ENCODE measurements around the gene NCEH1. TPM values are rescaled to one million over a fixed set of nuclear protein-coding genes. Genes with fewer than 3 reads are reported as not detected.

The NCEH1 gene
- polyA plus RNA-seq, 1 of the 3 experiments (the other 2 are of a cell fraction), result 7.5 TPM

DNA sequence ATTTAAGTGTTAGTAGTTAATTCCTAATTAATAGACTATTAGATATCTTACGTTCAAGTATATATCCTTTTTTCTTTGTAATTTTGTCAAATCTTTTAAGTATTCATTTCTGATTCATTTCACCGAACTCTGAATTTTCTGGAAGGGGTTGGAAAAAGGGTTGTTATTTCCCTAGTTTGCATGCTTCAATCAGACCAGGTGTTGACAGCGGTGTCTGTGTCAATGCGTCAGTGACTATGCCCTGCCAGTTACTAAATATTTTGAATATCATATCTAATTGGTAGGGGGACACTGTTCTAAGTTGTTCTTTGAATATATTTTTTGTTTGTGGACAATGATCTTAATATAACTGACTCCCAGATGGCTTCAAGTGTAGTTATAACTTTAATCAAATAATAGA, 124.9 kb downstream of the NCEH1 start:
- Histone ChIP-seq H3K4me1 (ENCODE audit: control insufficient read depth in 1 of 2, insufficient read depth in 2 of 2, low read depth in 1 of 2, low read length in 1 of 2) (no peaks in the 10 kb centered on the region), H3K9me3 (no peaks in the 10 kb centered on the region), H2AFZ (ENCODE audit: low read depth) (no peak overlapping the region), H3K9ac (no peak overlapping the region), H3F3A (replicated peaks; ENCODE audit: insufficient read depth) (no peaks in the 10 kb centered on the region), H3K27me3 (ENCODE audit: insufficient read depth) (no peaks in the 10 kb centered on the region), H3K4me2 (no peak overlapping the region), H3K79me2 (ENCODE audit: insufficient read depth) (no peaks in the 10 kb centered on the region), H3K27ac (ENCODE audit: low read depth in 2 of 2, low read length in 1 of 2) (no peak overlapping the region), H3K9me2 (no peaks in the 10 kb centered on the region), H4K20me1 (ENCODE audit: insufficient read depth) (no peaks in the 10 kb centered on the region), H3K36me3 (replicated peaks in 1 of 2; ENCODE audit: control insufficient read depth in 1 of 2, insufficient read depth in 2 of 2, low read length in 1 of 2) (no peaks in the 10 kb centered on the region), H3K4me3 (ENCODE audit: low read depth in 2 of 2, low read length in 1 of 2) (no peak overlapping the region)
- POLR2A ChIA-PET, result no interaction called here
- TF ChIP-seq RCOR1 (IDR thresholded peaks at IDR 0.05; ENCODE audit: low read length) (no peak), YY1 (IDR thresholded peaks at IDR 0.05; ENCODE audit: low read depth) (no peak), ELF1 (IDR thresholded peaks at IDR 0.05) (no peak), EZH2phosphoT487 (IDR thresholded peaks at IDR 0.05; ENCODE audit: borderline replicate concordance, low read depth) (no peak), JUND (IDR thresholded peaks at IDR 0.05) (no peak), TEAD4 (IDR thresholded peaks at IDR 0.05; ENCODE audit: borderline replicate concordance, insufficient read depth) (no peak), NFIC (IDR thresholded peaks at IDR 0.05; ENCODE audit: borderline replicate concordance) (no peak)
- TF ChIP-seq, protein P1, sequence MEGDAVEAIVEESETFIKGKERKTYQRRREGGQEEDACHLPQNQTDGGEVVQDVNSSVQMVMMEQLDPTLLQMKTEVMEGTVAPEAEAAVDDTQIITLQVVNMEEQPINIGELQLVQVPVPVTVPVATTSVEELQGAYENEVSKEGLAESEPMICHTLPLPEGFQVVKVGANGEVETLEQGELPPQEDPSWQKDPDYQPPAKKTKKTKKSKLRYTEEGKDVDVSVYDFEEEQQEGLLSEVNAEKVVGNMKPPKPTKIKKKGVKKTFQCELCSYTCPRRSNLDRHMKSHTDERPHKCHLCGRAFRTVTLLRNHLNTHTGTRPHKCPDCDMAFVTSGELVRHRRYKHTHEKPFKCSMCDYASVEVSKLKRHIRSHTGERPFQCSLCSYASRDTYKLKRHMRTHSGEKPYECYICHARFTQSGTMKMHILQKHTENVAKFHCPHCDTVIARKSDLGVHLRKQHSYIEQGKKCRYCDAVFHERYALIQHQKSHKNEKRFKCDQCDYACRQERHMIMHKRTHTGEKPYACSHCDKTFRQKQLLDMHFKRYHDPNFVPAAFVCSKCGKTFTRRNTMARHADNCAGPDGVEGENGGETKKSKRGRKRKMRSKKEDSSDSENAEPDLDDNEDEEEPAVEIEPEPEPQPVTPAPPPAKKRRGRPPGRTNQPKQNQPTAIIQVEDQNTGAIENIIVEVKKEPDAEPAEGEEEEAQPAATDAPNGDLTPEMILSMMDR (IDR thresholded peaks at IDR 0.05), result no peak
- no peak for DNase-seq
- CTCF ChIA-PET, result no interaction called here
- 88% methylated on average over 4 of the region's 4 CpGs for WGBS (ENCODE audit: low lambda C conversion rate)

DNA sequence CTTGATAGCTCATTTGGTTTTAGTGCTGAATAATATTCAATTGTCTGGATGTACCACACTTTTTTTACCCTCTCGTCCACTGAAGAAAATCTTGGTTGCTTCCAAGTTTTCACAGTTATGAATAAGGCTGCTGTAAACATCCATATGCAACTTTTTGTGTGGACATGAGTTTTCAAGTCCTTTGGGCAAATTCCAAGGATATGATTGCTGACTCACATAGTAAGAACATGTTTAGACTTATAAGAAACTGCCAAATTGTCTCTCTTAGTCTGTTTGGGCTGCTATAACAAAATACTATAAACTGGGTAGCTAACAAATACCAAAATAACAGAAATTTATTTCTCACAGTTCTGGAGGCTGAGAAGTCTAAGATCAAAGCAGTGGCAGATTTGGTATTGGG, 128.2 kb downstream of the NCEH1 start:
- TF ChIP-seq, protein P2, sequence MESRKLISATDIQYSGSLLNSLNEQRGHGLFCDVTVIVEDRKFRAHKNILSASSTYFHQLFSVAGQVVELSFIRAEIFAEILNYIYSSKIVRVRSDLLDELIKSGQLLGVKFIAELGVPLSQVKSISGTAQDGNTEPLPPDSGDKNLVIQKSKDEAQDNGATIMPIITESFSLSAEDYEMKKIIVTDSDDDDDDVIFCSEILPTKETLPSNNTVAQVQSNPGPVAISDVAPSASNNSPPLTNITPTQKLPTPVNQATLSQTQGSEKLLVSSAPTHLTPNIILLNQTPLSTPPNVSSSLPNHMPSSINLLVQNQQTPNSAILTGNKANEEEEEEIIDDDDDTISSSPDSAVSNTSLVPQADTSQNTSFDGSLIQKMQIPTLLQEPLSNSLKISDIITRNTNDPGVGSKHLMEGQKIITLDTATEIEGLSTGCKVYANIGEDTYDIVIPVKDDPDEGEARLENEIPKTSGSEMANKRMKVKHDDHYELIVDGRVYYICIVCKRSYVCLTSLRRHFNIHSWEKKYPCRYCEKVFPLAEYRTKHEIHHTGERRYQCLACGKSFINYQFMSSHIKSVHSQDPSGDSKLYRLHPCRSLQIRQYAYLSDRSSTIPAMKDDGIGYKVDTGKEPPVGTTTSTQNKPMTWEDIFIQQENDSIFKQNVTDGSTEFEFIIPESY (IDR thresholded peaks at IDR 0.05; ENCODE audit: borderline replicate concordance, low read depth), result no peak
- Histone ChIP-seq H3K9me3 (no peaks in the 10 kb centered on the region), H3K4me1 (ENCODE audit: control insufficient read depth in 1 of 2, insufficient read depth in 2 of 2, low read depth in 1 of 2, low read length in 1 of 2) (no peaks in the 10 kb centered on the region), H3F3A (replicated peaks; ENCODE audit: insufficient read depth) (no peaks in the 10 kb centered on the region), H3K9ac (no peak overlapping the region), H3K27ac (ENCODE audit: low read depth in 2 of 2, low read length in 1 of 2) (no peak overlapping the region), H3K27me3 (ENCODE audit: insufficient read depth) (no peaks in the 10 kb centered on the region), H3K36me3 (replicated peaks in 1 of 2; ENCODE audit: control insufficient read depth in 1 of 2, insufficient read depth in 2 of 2, low read length in 1 of 2) (no peaks in the 10 kb centered on the region), H3K4me3 (ENCODE audit: low read depth in 2 of 2, low read length in 1 of 2) (no peak overlapping the region), H3K79me2 (ENCODE audit: insufficient read depth) (no peaks in the 10 kb centered on the region), H2AFZ (ENCODE audit: low read depth) (no peak overlapping the region), H4K20me1 (ENCODE audit: insufficient read depth) (no peaks in the 10 kb centered on the region), H3K4me2 (no peak overlapping the region), H3K9me2 (no peaks in the 10 kb centered on the region)
- ChIA-PET POLR2A (no interaction called here), CTCF (interaction anchor here (0.6 kb wide), 1 partner anchor 44 kb away, joined by 3 read pairs; no protein-coding TSS in a partner anchor)
- WGBS (ENCODE audit: low lambda C conversion rate), result 83% methylated on average over 1 of the region's 1 CpG
- DNase-seq, result no peak

DNA sequence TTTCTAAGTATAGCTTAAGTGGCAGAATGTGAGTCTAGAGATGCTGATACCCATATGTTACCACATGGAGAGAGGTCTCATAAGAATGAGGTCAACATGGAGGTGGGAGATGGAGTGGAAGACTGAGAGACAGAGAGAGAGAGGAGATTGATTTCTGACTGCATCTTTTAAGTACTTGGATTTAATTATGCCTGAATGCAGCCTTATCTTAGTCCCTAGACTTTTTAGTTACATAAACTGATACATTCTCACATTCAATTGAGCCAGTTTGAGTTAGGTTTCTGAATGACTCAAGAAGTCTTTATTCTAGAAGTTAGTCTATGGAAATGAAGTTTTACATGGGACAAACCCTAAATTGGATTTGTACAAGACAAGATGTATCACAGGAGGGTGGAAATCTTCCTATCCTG, 129.1 kb downstream of the NCEH1 start:
- ChIA-PET POLR2A (no interaction called here), CTCF (no interaction called here)
- Histone ChIP-seq H4K20me1 (ENCODE audit: insufficient read depth) (no peaks in the 10 kb centered on the region), H3F3A (replicated peaks; ENCODE audit: insufficient read depth) (no peaks in the 10 kb centered on the region), H3K36me3 (replicated peaks in 1 of 2; ENCODE audit: control insufficient read depth in 1 of 2, insufficient read depth in 2 of 2, low read length in 1 of 2) (no peaks in the 10 kb centered on the region), H3K4me2 (no peak overlapping the region), H3K9ac (no peak overlapping the region), H3K9me2 (no peaks in the 10 kb centered on the region), H3K27me3 (ENCODE audit: insufficient read depth) (no peaks in the 10 kb centered on the region), H3K27ac (ENCODE audit: low read depth in 2 of 2, low read length in 1 of 2) (no peak overlapping the region), H3K79me2 (ENCODE audit: insufficient read depth) (no peaks in the 10 kb centered on the region), H2AFZ (ENCODE audit: low read depth) (no peak overlapping the region), H3K4me1 (ENCODE audit: control insufficient read depth in 1 of 2, insufficient read depth in 2 of 2, low read depth in 1 of 2, low read length in 1 of 2) (no peaks in the 10 kb centered on the region), H3K9me3 (no peaks in the 10 kb centered on the region), H3K4me3 (ENCODE audit: low read depth in 2 of 2, low read length in 1 of 2) (no peak overlapping the region)
- DNase-seq, result no peak
- TF ChIP-seq, protein P3, sequence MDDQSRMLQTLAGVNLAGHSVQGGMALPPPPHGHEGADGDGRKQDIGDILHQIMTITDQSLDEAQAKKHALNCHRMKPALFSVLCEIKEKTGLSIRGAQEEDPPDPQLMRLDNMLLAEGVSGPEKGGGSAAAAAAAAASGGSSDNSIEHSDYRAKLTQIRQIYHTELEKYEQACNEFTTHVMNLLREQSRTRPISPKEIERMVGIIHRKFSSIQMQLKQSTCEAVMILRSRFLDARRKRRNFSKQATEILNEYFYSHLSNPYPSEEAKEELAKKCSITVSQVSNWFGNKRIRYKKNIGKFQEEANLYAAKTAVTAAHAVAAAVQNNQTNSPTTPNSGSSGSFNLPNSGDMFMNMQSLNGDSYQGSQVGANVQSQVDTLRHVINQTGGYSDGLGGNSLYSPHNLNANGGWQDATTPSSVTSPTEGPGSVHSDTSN (IDR thresholded peaks at IDR 0.05), result no peak
- TF ChIP-seq EZH2phosphoT487 (IDR thresholded peaks at IDR 0.05; ENCODE audit: borderline replicate concordance, low read depth) (no peak), GABPA (IDR thresholded peaks at IDR 0.05; ENCODE audit: low read depth) (no peak), MEF2A (IDR thresholded peaks at IDR 0.05; ENCODE audit: borderline replicate concordance, low read depth) (no peak), SIN3A (IDR thresholded peaks at IDR 0.05; ENCODE audit: borderline replicate concordance, low read depth, low read length) (no peak)
